HCT116 (cell line): Measurements from ENCODE around the gene RNF225. TPM values are rescaled to one million over a fixed set of nuclear protein-coding genes. Genes with fewer than 3 reads are reported as not detected.

Experiments used
- ATAC-seq: fragments of 200-7000 bp; cut with Tn5 transposase; 2 replicates; pipeline ENCODE4 v1.9.1; 2020; ENCODE audit warnings: mild to moderate bottlenecking, moderate library complexity
- BruUV-seq: library from RNA; stranded (reverse); fragments of 400-500 nt; replicated peaks from 2 replicates; lab custom pipeline; 2021; lab: Mats Ljungman, UMichigan
- CTCF ChIA-PET: fragments of 300-600 bp; sonication (Branson Sonifier 250); formaldehyde crosslinking; loops from one replicate; lab custom pipeline; 2021; ENCODE audit warnings: antibody characterized with exemption; lab: Charles Lee
- POLR2A ChIA-PET: fragments of 300-600, 350-600 bp; sonication (Branson Sonifier 250); formaldehyde crosslinking; loops from one replicate; lab custom pipeline; 2021; ENCODE audit warnings: antibody characterized with exemption; lab: Charles Lee
- RAD21 ChIA-PET, 2 experiments: fragments of 300-600 bp; sonication (Branson Sonifier 250); formaldehyde crosslinking; loops; one replicate each; lab custom pipeline; 2023; ENCODE audit warnings: low total read pairs in 2 of 2; ENCODE audit not compliant: uncharacterized antibody in 2 of 2, unreplicated experiment in 2 of 2, low non-redundant PET in 1 of 2; lab: Charles Lee
- DNase-seq: peaks from one replicate; pipeline ENCODE4 v3.0.0-alpha.2; 2010; ENCODE audit warnings: low read depth, low spot score
- H2AFZ ChIP-seq: fragments of 200-600 bp; shearing (Covaris generic), sonication (generic); 2 replicates; pipeline ENCODE4 v1.6.1; 2017; ENCODE audit warnings: low read depth, mixed run types, mixed read lengths, antibody characterized with exemption, low read length; ENCODE audit not compliant: poor library complexity, severe bottlenecking
- H3K27ac ChIP-seq: 2 replicates; pipeline ENCODE4 v1.5.1; 2012; ENCODE audit warnings: low read depth, low read length
- H3K27me3 ChIP-seq: fragments of 200-600 bp; sonication (generic); 2 replicates; pipeline ENCODE4 v1.6.1; 2016; ENCODE audit warnings: mixed run types, low read length, mixed read lengths; ENCODE audit not compliant: insufficient read depth
- H3K36me3 ChIP-seq, 2 experiments: fragments of 200-500 bp in 1 of 2; fragments of 200-600 bp in 1 of 2; sonication (Bioruptor generic) in 1 of 2; sonication (generic) in 1 of 2; 2 replicates each; pipeline versions ENCODE4 v1.5.1 to v1.6.1; 2014 to 2016; ENCODE audit warnings: low read length in 2 of 2, inconsistent platforms in 1 of 2, mixed read lengths in 1 of 2, mixed run types in 1 of 2; ENCODE audit not compliant: insufficient read depth in 2 of 2, control insufficient read depth in 1 of 2
- H3K4me1 ChIP-seq, 2 experiments: fragments of 200-600 bp in 1 of 2; sonication (generic) in 1 of 2; 2 replicates each; pipeline versions ENCODE4 v1.5.1 to v1.6.1; 2012 to 2017; ENCODE audit warnings: low read length in 2 of 2, inconsistent platforms in 1 of 2, mild to moderate bottlenecking in 1 of 2, mixed read lengths in 1 of 2, mixed run types in 1 of 2, moderate library complexity in 1 of 2; ENCODE audit not compliant: insufficient read depth in 2 of 2, control insufficient read depth in 1 of 2
- H3K4me2 ChIP-seq: fragments of 200-600 bp; sonication (generic); 2 replicates; pipeline ENCODE4 v1.6.1; 2017; ENCODE audit warnings: mixed run types, low read length, mixed read lengths
- H3K4me3 ChIP-seq, 2 experiments: fragments of 200-600 bp in 1 of 2; sonication (generic) in 1 of 2; replicated peaks in 1 of 2; 2 replicates each; pipeline ENCODE4 v1.5.1; 2011 to 2016; ENCODE audit warnings: low read length in 2 of 2, control low read depth in 1 of 2, low read depth in 1 of 2, mild to moderate bottlenecking in 1 of 2, mixed read lengths in 1 of 2, mixed run types in 1 of 2
- H3K79me2 ChIP-seq: fragments of 200-600 bp; sonication (generic); 2 replicates; pipeline ENCODE4 v1.6.1; 2017; ENCODE audit warnings: mild to moderate bottlenecking, mixed run types, low read length, moderate library complexity, mixed read lengths; ENCODE audit not compliant: insufficient read depth
- H3K9ac ChIP-seq: fragments of 200-600 bp; sonication (generic); 2 replicates; pipeline ENCODE4 v1.6.1; 2016; ENCODE audit warnings: low read length, mixed read lengths
- H3K9me2 ChIP-seq: fragments of 200-600 bp; sonication (generic), shearing (Covaris generic); 2 replicates; pipeline ENCODE4 v1.6.1; 2017; ENCODE audit warnings: mixed run types, mild to moderate bottlenecking, moderate library complexity; ENCODE audit not compliant: insufficient read depth
- H3K9me3 ChIP-seq, 2 experiments: fragments of 200-500 bp in 1 of 2; fragments of 200-600 bp in 1 of 2; sonication (Bioruptor generic) in 1 of 2; sonication (generic) in 1 of 2; 2 replicates each; pipeline ENCODE4 v1.6.1; 2014 to 2017; ENCODE audit warnings: low read length in 2 of 2, mixed read lengths in 2 of 2, inconsistent platforms in 1 of 2, low read depth in 1 of 2, mild to moderate bottlenecking in 1 of 2, mixed run types in 1 of 2, moderate library complexity in 1 of 2; ENCODE audit not compliant: control insufficient read depth in 1 of 2, insufficient read depth in 1 of 2
- H4K20me1 ChIP-seq: fragments of 200-600 bp; sonication (generic), shearing (Covaris generic); 2 replicates; pipeline ENCODE4 v1.6.1; 2017; ENCODE audit warnings: mixed run types, mild to moderate bottlenecking, moderate library complexity; ENCODE audit not compliant: insufficient read depth
- ATF3 ChIP-seq: IDR thresholded peaks from 2 replicates; pipeline ENCODE4 v1.6.1; 2012
- CBX3 ChIP-seq: IDR thresholded peaks from 2 replicates; pipeline ENCODE4 v1.6.1; 2012; ENCODE audit warnings: low read depth
- CEBPB ChIP-seq: IDR thresholded peaks from 2 replicates; pipeline ENCODE4 v1.6.1; 2012; ENCODE audit warnings: low read depth
- CTCF ChIP-seq, 3 experiments: fragments of 200-600 bp in 1 of 3; sonication (generic) in 1 of 3; IDR thresholded peaks in 2 of 3; conservative IDR thresholded peaks in 1 of 3; 2 replicates each; pipeline ENCODE4 v1.5.1; 2012 to 2017; ENCODE audit warnings: low read depth in 2 of 3, low read length in 2 of 3, antibody characterized with exemption in 1 of 3, borderline replicate concordance in 1 of 3, control low read depth in 1 of 3, mild to moderate bottlenecking in 1 of 3, mixed read lengths in 1 of 3, mixed run types in 1 of 3, moderate library complexity in 1 of 3; ENCODE audit not compliant: insufficient read depth in 1 of 3
- EGR1 ChIP-seq: IDR thresholded peaks from 2 replicates; pipeline ENCODE4 v1.6.1; 2012; ENCODE audit warnings: low read depth
- ELF1 ChIP-seq: IDR thresholded peaks from 2 replicates; pipeline ENCODE4 v1.6.1; 2012; ENCODE audit warnings: low read depth, borderline replicate concordance
- FOSL1 ChIP-seq: IDR thresholded peaks from 2 replicates; pipeline ENCODE4 v1.6.1; 2012; ENCODE audit warnings: low read depth
- POLR2A ChIP-seq: IDR thresholded peaks from 2 replicates; pipeline ENCODE4 v1.7.0; 2011; ENCODE audit warnings: borderline replicate concordance; ENCODE audit not compliant: insufficient read depth, insufficient read length; ENCODE audit errors: extremely low read depth
- POLR2AphosphoS5 ChIP-seq: IDR thresholded peaks from 2 replicates; pipeline ENCODE4 v1.6.1; 2011; ENCODE audit warnings: mild to moderate bottlenecking, low read depth, low read length, moderate library complexity
- SIN3A ChIP-seq: IDR thresholded peaks from 2 replicates; pipeline ENCODE4 v1.6.1; 2012; ENCODE audit warnings: low read depth
- SP1 ChIP-seq: IDR thresholded peaks from 2 replicates; pipeline ENCODE4 v1.6.1; 2012; ENCODE audit warnings: low read depth
- ZBTB33 ChIP-seq: IDR thresholded peaks from 2 replicates; pipeline ENCODE4 v1.6.1; 2011; ENCODE audit warnings: mild to moderate bottlenecking, low read length, moderate library complexity; ENCODE audit not compliant: insufficient replicate concordance; ENCODE audit errors: extremely low read depth
- ZFX ChIP-seq: fragments of 450-650 bp; IDR thresholded peaks from 2 replicates; pipeline ENCODE4 v1.6.1; 2017
- intact Hi-C: fragments of 100-400 bp; cut with micrococcal nuclease; formaldehyde crosslinking; loops from 2 replicates; pipeline ENCODE4 v1.10.0; 2022
- total RNA-seq: library from RNA; stranded (reverse); gene quantifications from one replicate; pipeline ENCODE4 v1.2.1, GENCODE V29; 2021; ENCODE audit not compliant: unreplicated experiment

The RNF225 gene
- total RNA-seq, 1 experiment from 2014 or later, result 1.2 TPM

- Histone ChIP-seq H3K4me2 (peak overlapping the region; percentile 100), H3K27me3 (no peaks in the 10 kb centered on the region), H3K4me3 (peak overlapping the region; percentile 59 to 92), H3K9me2 (no peaks in the 10 kb centered on the region), H4K20me1 (no peaks in the 10 kb centered on the region), H3K9ac (peak overlapping the region; percentile 89), H3K9me3 (no peaks in the 10 kb centered on the region), H3K79me2 (peaks cover 13% of the 10 kb centered on the region), H3K27ac (peak overlapping the region; percentile 92), H2AFZ (no peak overlapping the region), H3K36me3 (0 out of 4 replicates have a peak, but pooled peaks cover 0 to 2% of the 10 kb centered on the region in 2 experiments), H3K4me1 (peaks cover 13 to 30% of the 10 kb centered on the region in 2 experiments)
- ATAC-seq, result no peak; the same call in 1 of the 2 replicates
- intact Hi-C loops, result no loop called here
- CTCF ChIA-PET, result no interaction called here
- DNase-seq, result no peak
- RAD21 ChIA-PET, result no interaction called here
- POLR2A ChIA-PET, result interaction anchor here (1.5 kb wide), 1 partner anchor 17 kb away, joined by 7 read pairs; the partner anchor contains the start of gene ZNF497
- TF ChIP-seq CBX3, result no peak
- TSS peak; percentile 18 for BruUV-seq
Observed at GRCh38 chr19:58380037-58380661, 15.3 kb upstream of the RNF225 start.

- intact Hi-C loops, result loop anchor here (1.0 kb wide), 1 partner anchor 19 kb away; the partner anchor contains the start of gene ZNF497
- Histone ChIP-seq H3K9ac (peak within 1 kb of the TSS; percentile 89), H3K27me3 (no peaks in the 10 kb centered on the region), H3K4me2 (peak within 1 kb of the TSS; percentile 100), H3K27ac (peak within 1 kb of the TSS; percentile 92), H3K36me3 (0 out of 4 replicates have a peak, but pooled peaks cover 0 to 2% of the 10 kb centered on the region in 2 experiments), H3K79me2 (peaks cover 18% of the 10 kb centered on the region), H4K20me1 (no peaks in the 10 kb centered on the region), H2AFZ (no peak within 1 kb of the TSS), H3K9me3 (no peaks in the 10 kb centered on the region), H3K9me2 (no peaks in the 10 kb centered on the region), H3K4me1 (peaks cover 20 to 37% of the 10 kb centered on the region in 2 experiments), H3K4me3 (peak within 1 kb of the TSS; percentile 59 to 92)
- peak; percentile 87 for ATAC-seq
- no TSS peak for BruUV-seq
- peak; percentile 100 for DNase-seq
- RAD21 ChIA-PET, result no interaction called here
- CTCF ChIA-PET, result no interaction called here
- POLR2A ChIA-PET, result interaction anchor here (0.6 kb wide), 1 partner anchor 140 kb away, joined by 3 read pairs; no protein-coding TSS in a partner anchor
- TF ChIP-seq CTCF (IDR thresholded peaks at IDR 0.05 in 2 of 3, conservative IDR thresholded peaks at IDR 0.05 in 1 of 3; ENCODE audit: borderline replicate concordance in 1 of 3, insufficient read depth in 1 of 3, low read depth in 2 of 3, low read length in 2 of 3) (no peak), POLR2A (peak; percentile 44), EGR1 (peak; percentile 85), FOSL1 (no peak), ZFX (peak; percentile 96), ZBTB33 (peak; percentile 30), ELF1 (peak; percentile 92; the same call in 1 of the 2 replicates), CEBPB (no peak), SP1 (peak; percentile 90), ATF3 (no peak), SIN3A (peak; percentile 82), CBX3 (peak; percentile 96), POLR2AphosphoS5 (peak; percentile 79)
Observed at GRCh38 chr19:58380662-58381459, 14.6 kb upstream of the RNF225 start, which contains the start of gene ZNF837. TSS of gene ZNF837 (minus strand) at chr19:58381030. CDS start at chr19:58369332, 11,698 bp downstream.
